ENCODE data around the gene BCAS1.

BCAS1 gene

GRCh38 chr20:53947501-53948195, 122.7 kb downstream of the BCAS1 start:
- Histone ChIP-seq H3K14ac (ENCODE audit: low read length) (no peak overlapping the region), H2AFZ (ENCODE audit: insufficient read depth, low read length, poor library complexity) (no peak overlapping the region)
- no peak for DNase-seq

GRCh38 chr20:53946106-53946505, 124.3 kb downstream of the BCAS1 start:
- no peak overlapping the region for H2BK120ac ChIP-seq (ENCODE audit: insufficient read depth, low read length, poor library complexity)
- no peak overlapping the region for H3K4me2 ChIP-seq (ENCODE audit: low read length)
- H3K36me3 ChIP-seq (ENCODE audit: control insufficient read depth in 1 of 2, insufficient read depth in 2 of 2, low read length in 2 of 2) = no peaks in the 10 kb centered on the region
- H2BK5ac ChIP-seq (ENCODE audit: low read depth, low read length, poor library complexity) = no peak overlapping the region
- no peak overlapping the region for H3K18ac ChIP-seq (ENCODE audit: low read length)
- no CpG with 5 or more reads among the region's 4 CpGs for WGBS (ENCODE audit: extremely low coverage, insufficient coverage, insufficient read length)
- H3K9me3 ChIP-seq (ENCODE audit: insufficient read depth, low read depth, low read length) = peaks cover 2% of the 10 kb centered on the region
- H4K91ac ChIP-seq (ENCODE audit: low read depth, low read length) = no peak overlapping the region
- no peak overlapping the region for H3K4me3 ChIP-seq (ENCODE audit: low read depth, low read length)
- no peak overlapping the region for H3K23ac ChIP-seq (ENCODE audit: low read length)
- H3K27me3 ChIP-seq (ENCODE audit: insufficient read depth, low read length) = no peaks in the 10 kb centered on the region
- no peak overlapping the region for H2BK12ac ChIP-seq (ENCODE audit: low read length)
- H3K4ac ChIP-seq (ENCODE audit: low read depth, low read length) = no peak overlapping the region
- no peaks in the 10 kb centered on the region for H3K79me1 ChIP-seq (ENCODE audit: low read length)
- H2AFZ ChIP-seq (ENCODE audit: insufficient read depth, low read length, poor library complexity) = no peak overlapping the region
- no peak for DNase-seq
- H3K4me1 ChIP-seq (ENCODE audit: control insufficient read depth in 1 of 2, insufficient read depth in 2 of 2, low read length in 2 of 2) = peaks cover 8 to 17% of the 10 kb centered on the region in 2 experiments
- H2AK5ac ChIP-seq (ENCODE audit: low read length) = no peak overlapping the region
- no peak overlapping the region for H4K8ac ChIP-seq (ENCODE audit: low read depth, low read length)
- H4K12ac ChIP-seq (ENCODE audit: low read depth, low read length) = no peak overlapping the region
- H3K9ac ChIP-seq (ENCODE audit: low read length) = no peak overlapping the region
- H3K14ac ChIP-seq (ENCODE audit: low read length) = no peak overlapping the region
- no peak overlapping the region for H3K27ac ChIP-seq (ENCODE audit: low read depth, low read length)
- H3K79me2 ChIP-seq (ENCODE audit: control insufficient read depth, insufficient read depth, low read length, poor library complexity) = no peaks in the 10 kb centered on the region

More at GRCh38 chr20:53947501-53948195, 122.7 kb downstream of the BCAS1 start:
- H2BK5ac ChIP-seq (ENCODE audit: low read depth, low read length, poor library complexity) = no peak overlapping the region
- no peaks in the 10 kb centered on the region for H3K79me2 ChIP-seq (ENCODE audit: control insufficient read depth, insufficient read depth, low read length, poor library complexity)
- H3K23ac ChIP-seq (ENCODE audit: low read length) = no peak overlapping the region
- peaks cover 2% of the 10 kb centered on the region for H3K9me3 ChIP-seq (ENCODE audit: insufficient read depth, low read depth, low read length)
- H2BK120ac ChIP-seq (ENCODE audit: insufficient read depth, low read length, poor library complexity) = no peak overlapping the region
- no peaks in the 10 kb centered on the region for H3K27me3 ChIP-seq (ENCODE audit: insufficient read depth, low read length)
- no peak overlapping the region for H4K8ac ChIP-seq (ENCODE audit: low read depth, low read length)
- no peak overlapping the region for H4K12ac ChIP-seq (ENCODE audit: low read depth, low read length)
- no peak overlapping the region for H3K4me3 ChIP-seq (ENCODE audit: low read depth, low read length)
- H2BK12ac ChIP-seq (ENCODE audit: low read length) = no peak overlapping the region
- H3K18ac ChIP-seq (ENCODE audit: low read length) = no peak overlapping the region
- H3K4me2 ChIP-seq (ENCODE audit: low read length) = no peak overlapping the region
- H3K9ac ChIP-seq (ENCODE audit: low read length) = no peak overlapping the region
- no peak overlapping the region for H2AK5ac ChIP-seq (ENCODE audit: low read length)
- H3K27ac ChIP-seq (ENCODE audit: low read depth, low read length) = no peak overlapping the region
- H3K4me1 ChIP-seq (ENCODE audit: control insufficient read depth in 1 of 2, insufficient read depth in 2 of 2, low read length in 2 of 2) = peaks cover 3 to 11% of the 10 kb centered on the region in 2 experiments
- no peak overlapping the region for H3K4ac ChIP-seq (ENCODE audit: low read depth, low read length)
- no peaks in the 10 kb centered on the region for H3K36me3 ChIP-seq (ENCODE audit: control insufficient read depth in 1 of 2, insufficient read depth in 2 of 2, low read length in 2 of 2)
- H4K91ac ChIP-seq (ENCODE audit: low read depth, low read length) = no peak overlapping the region
- no peaks in the 10 kb centered on the region for H3K79me1 ChIP-seq (ENCODE audit: low read length)
- WGBS (ENCODE audit: extremely low coverage, insufficient coverage, insufficient read length) = no CpG with 5 or more reads among the region's 17 CpGs

GRCh38 chr20:53945478-53945877, 124.9 kb downstream of the BCAS1 start:
- Histone ChIP-seq H3K36me3 (ENCODE audit: control insufficient read depth in 1 of 2, insufficient read depth in 2 of 2, low read length in 2 of 2) (no peaks in the 10 kb centered on the region), H3K4me3 (ENCODE audit: low read depth, low read length) (no peak overlapping the region), H2AFZ (ENCODE audit: insufficient read depth, low read length, poor library complexity) (no peak overlapping the region), H3K14ac (ENCODE audit: low read length) (no peak overlapping the region), H4K12ac (ENCODE audit: low read depth, low read length) (no peak overlapping the region), H3K23ac (ENCODE audit: low read length) (no peak overlapping the region), H3K79me1 (ENCODE audit: low read length) (no peaks in the 10 kb centered on the region), H2BK12ac (ENCODE audit: low read length) (no peak overlapping the region), H3K4ac (ENCODE audit: low read depth, low read length) (no peak overlapping the region), H2BK120ac (ENCODE audit: insufficient read depth, low read length, poor library complexity) (no peak overlapping the region), H3K4me1 (ENCODE audit: control insufficient read depth in 1 of 2, insufficient read depth in 2 of 2, low read length in 2 of 2) (peaks cover 8 to 17% of the 10 kb centered on the region in 2 experiments), H3K79me2 (ENCODE audit: control insufficient read depth, insufficient read depth, low read length, poor library complexity) (no peaks in the 10 kb centered on the region), H3K27me3 (ENCODE audit: insufficient read depth, low read length) (no peaks in the 10 kb centered on the region), H3K9me3 (ENCODE audit: insufficient read depth, low read depth, low read length) (peaks cover 2% of the 10 kb centered on the region), H3K27ac (ENCODE audit: low read depth, low read length) (no peak overlapping the region), H3K18ac (ENCODE audit: low read length) (no peak overlapping the region), H3K9ac (ENCODE audit: low read length) (no peak overlapping the region), H4K8ac (ENCODE audit: low read depth, low read length) (no peak overlapping the region), H2BK5ac (ENCODE audit: low read depth, low read length, poor library complexity) (no peak overlapping the region), H3K4me2 (ENCODE audit: low read length) (no peak overlapping the region), H2AK5ac (ENCODE audit: low read length) (no peak overlapping the region), H4K91ac (ENCODE audit: low read depth, low read length) (no peak overlapping the region)
- no peak for DNase-seq
- no CpG with 5 or more reads among the region's 2 CpGs for WGBS (ENCODE audit: extremely low coverage, insufficient coverage, insufficient read length)

GRCh38 chr20:53944796-53945195, 125.6 kb downstream of the BCAS1 start:
- no peak overlapping the region for H2AK5ac ChIP-seq (ENCODE audit: low read length)
- H3K14ac ChIP-seq (ENCODE audit: low read length) = no peak overlapping the region
- no peak overlapping the region for H4K8ac ChIP-seq (ENCODE audit: low read depth, low read length)
- no peak overlapping the region for H2BK12ac ChIP-seq (ENCODE audit: low read length)
- no peak overlapping the region for H2AFZ ChIP-seq (ENCODE audit: insufficient read depth, low read length, poor library complexity)
- no peak overlapping the region for H3K4me3 ChIP-seq (ENCODE audit: low read depth, low read length)
- H3K79me1 ChIP-seq (ENCODE audit: low read length) = peaks cover 2% of the 10 kb centered on the region
- no CpG with 5 or more reads among the region's 7 CpGs for WGBS (ENCODE audit: extremely low coverage, insufficient coverage, insufficient read length)
- no peak overlapping the region for H4K12ac ChIP-seq (ENCODE audit: low read depth, low read length)
- H3K36me3 ChIP-seq (ENCODE audit: control insufficient read depth in 1 of 2, insufficient read depth in 2 of 2, low read length in 2 of 2) = no peaks in the 10 kb centered on the region
- H3K18ac ChIP-seq (ENCODE audit: low read length) = no peak overlapping the region
- H4K91ac ChIP-seq (ENCODE audit: low read depth, low read length) = no peak overlapping the region
- no peak overlapping the region for H3K4ac ChIP-seq (ENCODE audit: low read depth, low read length)
- no peak overlapping the region for H3K27ac ChIP-seq (ENCODE audit: low read depth, low read length)
- no peak for DNase-seq
- H3K27me3 ChIP-seq (ENCODE audit: insufficient read depth, low read length) = no peaks in the 10 kb centered on the region
- no peak overlapping the region for H3K23ac ChIP-seq (ENCODE audit: low read length)
- peaks cover 2% of the 10 kb centered on the region for H3K9me3 ChIP-seq (ENCODE audit: insufficient read depth, low read depth, low read length)
- H3K4me1 ChIP-seq (ENCODE audit: control insufficient read depth in 1 of 2, insufficient read depth in 2 of 2, low read length in 2 of 2) = peaks cover 9 to 15% of the 10 kb centered on the region in 2 experiments
- no peak overlapping the region for H2BK5ac ChIP-seq (ENCODE audit: low read depth, low read length, poor library complexity)
- no peak overlapping the region for H3K9ac ChIP-seq (ENCODE audit: low read length)
- H2BK120ac ChIP-seq (ENCODE audit: insufficient read depth, low read length, poor library complexity) = no peak overlapping the region
- no peaks in the 10 kb centered on the region for H3K79me2 ChIP-seq (ENCODE audit: control insufficient read depth, insufficient read depth, low read length, poor library complexity)
- H3K4me2 ChIP-seq (ENCODE audit: low read length) = no peak overlapping the region

All from trophoblast cell (in vitro differentiated cells and primary cell).